GM20431 (cell line): ENCODE data around the gene DPYD.

ENCODE experiments used
- in situ Hi-C: fragments of 300-500 bp; cut with MseI, MboI; formaldehyde crosslinking; loops from one replicate; pipeline ENCODE4 v1.15.0; 2020; ENCODE audit warnings: low sequenced_read_pairs; ENCODE audit not compliant: unreplicated experiment

Gene DPYD

DNA sequence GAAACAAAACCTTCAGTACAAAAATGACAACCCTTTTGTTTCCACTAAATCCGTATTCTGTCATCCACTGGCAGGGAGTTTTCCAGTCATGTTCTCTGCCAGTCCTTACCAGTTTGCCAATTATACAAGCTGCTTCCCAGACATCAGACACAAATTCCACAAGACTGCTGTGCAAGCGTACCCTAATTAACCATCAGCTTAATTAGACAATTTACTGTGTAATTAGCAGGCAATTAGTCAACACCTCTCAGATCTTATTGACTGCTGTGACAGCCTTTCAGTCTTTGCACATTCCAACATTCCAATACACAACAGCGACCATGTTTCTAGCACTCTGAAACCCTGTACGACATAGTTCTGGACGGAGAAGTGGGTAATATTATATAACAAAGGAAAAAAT lies 420.1 kb downstream of the DPYD start:
- in situ Hi-C loops = no loop called here

DNA sequence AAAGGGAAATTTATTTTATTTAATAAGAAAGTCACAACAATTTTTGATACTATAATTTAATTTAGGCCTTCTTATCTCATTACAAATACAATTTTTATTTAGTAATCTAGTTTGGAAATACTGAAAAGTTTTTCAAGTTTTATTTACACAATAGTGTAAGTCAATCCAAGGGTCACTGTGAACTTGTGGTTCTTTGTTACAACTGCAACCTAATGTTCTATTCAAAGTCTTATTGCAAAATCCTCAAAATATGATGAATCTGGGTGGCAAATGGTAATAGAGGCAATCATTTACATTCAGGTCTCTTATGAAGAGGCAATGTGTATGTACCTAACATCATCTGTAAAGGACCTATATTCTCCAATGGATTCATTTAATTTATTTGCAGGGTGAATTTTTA lies 421.2 kb downstream of the DPYD start:
- in situ Hi-C loops = no loop called here

DNA sequence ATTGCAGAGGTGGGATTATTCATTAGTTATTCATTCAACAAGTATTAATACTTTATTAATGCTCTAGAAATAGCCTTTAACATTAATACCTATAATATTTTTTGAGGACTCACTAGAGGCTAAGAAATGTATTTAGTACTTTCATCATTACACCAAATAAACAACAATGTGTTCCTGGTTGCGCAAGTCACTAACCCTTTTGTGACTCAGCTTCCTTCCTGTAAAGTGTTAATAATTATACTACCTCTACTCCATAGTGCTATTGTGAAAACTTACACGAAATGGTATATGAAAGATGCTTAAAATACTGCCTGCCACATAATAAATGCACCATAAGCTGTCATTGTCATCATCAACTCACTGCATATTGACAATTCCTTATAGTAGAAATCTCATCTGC lies 431.0 kb downstream of the DPYD start:
- in situ Hi-C loops = no loop called here

DNA sequence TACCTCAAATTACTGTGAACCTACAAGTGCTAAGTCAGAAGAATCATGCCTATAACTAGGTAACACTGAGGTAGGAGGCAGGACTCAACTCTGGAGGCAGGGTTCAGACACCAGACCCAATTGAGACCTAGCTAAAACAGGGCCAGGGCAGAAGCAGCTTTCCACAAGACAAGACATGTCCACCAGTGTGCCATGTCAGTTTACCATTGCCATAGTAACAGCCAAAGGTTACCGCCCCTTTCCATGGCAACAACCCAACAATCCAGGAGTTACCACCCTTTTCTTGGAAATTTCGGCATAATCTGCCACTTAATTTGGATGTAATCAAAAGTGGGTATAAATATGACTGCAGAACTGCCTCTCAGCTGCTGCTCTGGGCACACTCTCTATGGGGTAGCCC lies 432.3 kb downstream of the DPYD start:
- in situ Hi-C loops = no loop called here

DNA sequence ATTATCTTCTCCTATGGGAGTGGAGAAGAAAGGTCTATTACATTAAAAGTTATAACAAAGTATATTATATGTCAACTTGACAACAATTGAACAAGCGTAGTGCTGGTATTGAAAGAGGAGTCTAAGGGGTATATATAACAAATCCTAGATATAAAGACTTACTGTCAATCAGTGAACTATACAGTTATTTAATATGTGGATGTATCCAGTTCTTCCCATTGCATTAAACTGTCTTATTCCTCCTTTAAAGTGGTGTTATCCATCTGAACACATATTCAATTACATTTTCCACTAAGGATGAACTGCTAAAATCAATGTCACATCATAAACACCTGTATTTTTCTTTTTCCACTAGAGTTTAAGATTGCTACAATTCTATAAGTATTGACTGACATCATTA lies 438.8 kb downstream of the DPYD start:
- in situ Hi-C loops = no loop called here

DNA sequence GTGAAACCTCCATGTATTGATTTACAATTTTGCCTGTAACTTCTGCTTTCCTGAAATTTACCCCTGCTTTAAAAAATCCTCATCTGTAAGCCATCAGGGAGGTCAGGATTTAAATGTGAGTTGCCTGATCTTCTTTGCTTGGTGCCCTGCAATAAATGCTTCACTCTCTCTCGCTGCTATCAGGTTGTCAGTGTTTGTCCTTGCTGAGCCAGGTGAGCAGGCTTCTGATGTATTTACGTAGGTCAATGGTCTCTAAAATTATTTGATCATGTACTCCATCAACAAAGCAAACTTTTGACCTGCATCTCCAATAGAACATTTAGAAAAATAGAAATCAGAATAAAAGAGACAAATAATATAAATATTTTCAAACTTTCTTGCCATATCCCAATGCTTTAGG lies 453.4 kb downstream of the DPYD start:
- in situ Hi-C loops = no loop called here

DNA sequence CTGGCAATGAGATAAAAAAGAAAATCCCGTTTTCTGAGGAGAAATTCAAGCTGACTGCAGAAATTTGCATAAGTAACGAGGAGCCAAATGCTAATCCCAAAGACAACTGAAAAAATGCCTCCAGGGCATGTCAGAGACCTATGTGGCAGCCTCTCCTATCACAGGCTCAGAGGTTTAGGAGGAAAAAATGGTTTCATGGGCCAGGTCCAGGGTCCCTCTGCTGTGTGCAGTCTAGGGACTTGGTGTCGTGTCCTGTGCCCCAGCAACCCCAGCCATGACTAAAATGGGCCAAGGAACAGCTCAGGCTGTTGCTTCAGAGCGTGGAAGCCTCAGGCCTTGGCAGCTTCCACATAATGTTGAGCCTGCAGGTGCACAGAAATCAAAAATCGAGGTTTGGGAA lies 456.5 kb downstream of the DPYD start:
- in situ Hi-C loops = no loop called here

DNA sequence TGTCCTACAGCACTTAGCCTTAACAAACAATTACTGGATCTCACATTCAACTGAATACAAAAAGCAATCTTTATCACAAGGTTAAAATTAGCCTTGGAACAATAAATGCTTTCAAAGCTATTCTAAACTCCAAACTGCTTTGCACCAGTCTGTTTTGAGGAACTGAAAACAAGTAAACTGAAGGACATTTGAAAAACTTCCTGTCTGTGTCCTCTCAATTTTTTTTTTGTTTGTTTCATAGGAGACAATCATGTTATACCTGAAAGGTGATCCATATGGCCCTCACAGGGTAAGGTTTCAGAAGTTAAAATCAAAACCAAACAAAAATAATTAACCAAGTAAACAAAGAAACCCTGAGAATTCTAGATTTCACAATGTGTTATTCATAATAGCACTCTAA lies 459.1 kb downstream of the DPYD start:
- in situ Hi-C loops = no loop called here

DNA sequence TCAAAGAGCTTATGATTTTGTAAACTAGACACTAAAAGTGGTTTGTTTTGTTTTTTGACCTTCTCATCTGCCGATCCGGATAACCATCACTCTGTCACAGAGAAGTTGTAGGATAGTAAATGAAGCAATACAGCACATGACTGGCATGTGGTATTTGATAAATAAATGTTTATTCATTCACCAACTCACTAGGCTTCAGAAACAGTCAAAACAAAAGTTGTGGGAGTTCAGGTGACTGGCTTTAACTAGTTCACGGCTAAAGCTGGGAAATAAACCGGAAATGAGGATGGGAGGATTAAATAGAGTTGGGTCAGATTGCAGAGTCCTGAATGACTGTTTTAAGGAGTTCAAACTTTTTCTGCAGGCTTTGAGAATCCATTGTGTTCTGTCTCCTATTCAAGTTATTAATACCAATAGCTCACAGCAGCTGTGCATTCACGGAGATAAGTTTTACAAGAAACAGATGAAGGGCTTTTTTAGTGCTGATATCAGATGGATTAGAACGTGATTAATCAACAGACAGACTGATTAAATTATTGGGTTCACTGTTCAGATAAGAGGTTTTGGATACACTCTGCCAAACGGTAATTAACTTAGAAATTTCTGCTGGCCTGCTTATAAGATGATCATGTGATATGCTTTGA lies 463.3 kb downstream of the DPYD start:
- in situ Hi-C loops = no loop called here

DNA sequence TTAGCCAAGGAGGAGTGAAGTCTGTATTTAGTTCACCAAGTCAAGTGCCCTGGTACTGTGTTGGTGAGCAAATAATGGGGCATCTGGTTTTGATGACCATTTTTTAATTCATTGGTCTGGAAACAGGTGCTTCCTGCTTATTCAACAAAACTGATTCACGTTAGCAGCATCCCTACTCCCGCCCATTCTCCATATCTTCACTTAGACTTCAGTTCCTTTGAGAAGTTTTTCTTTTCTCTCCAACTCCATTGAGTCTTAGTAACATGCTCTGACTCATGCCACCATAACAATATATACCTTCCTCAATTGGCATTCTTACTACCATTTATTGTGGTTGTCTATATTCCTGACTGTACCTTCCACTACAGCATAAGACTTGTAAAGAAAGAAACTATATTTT lies 468.9 kb downstream of the DPYD start:
- in situ Hi-C loops = no loop called here

DNA sequence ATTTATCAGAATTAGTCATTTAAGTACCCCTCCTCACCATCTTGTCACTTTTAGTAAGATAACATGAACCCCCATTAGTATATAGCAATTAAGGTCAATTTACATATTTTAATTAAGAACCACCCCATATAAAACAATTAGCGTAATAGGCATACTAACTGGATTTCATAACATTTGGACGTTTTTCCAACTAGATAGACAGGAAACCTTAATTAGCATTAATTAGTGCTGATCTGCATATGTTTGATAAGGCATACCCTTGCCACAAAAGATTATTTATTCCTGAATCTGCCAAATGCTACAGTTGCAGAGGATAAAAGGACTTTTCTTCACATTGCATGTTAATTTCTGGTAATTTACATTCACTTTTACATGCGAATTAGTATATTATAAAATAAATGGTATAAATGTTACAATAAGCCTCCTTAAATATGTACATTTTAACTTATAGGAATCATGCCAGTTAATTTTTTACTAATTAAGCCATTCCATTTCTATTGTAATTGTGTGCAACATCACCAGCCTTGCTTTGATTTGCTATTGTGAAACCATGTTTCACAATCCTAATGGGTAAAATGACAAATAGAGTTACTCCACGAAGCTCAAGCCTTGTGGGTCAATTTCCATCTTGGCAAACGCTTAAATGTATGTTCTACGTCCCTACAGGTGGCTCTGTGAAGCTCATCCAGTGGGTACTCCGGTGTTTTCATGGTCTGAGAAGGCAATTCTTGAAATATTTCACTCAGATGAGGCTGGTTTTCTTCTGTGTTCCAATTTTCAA lies 469.6 kb downstream of the DPYD start:
- in situ Hi-C loops = no loop called here

DNA sequence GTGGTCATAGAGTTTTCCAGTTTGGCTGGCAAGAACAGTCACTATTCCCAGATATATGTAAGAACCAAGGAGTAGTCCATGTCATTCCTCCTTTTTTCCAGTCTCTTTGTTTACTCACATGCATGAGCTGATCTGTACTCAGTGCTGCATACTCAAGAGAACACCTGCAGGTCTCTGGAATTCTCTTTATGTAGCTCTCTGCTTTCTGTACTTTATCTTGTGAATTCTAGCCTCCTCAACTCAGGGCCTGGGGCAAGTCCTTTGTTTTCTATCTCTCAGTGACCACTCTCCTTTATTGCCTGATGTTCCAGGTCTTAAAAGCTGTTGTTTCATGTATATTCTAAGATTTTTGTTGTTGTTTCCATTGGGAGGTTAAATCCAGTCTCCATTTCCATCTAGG lies 478.9 kb downstream of the DPYD start:
- in situ Hi-C loops = no loop called here

DNA sequence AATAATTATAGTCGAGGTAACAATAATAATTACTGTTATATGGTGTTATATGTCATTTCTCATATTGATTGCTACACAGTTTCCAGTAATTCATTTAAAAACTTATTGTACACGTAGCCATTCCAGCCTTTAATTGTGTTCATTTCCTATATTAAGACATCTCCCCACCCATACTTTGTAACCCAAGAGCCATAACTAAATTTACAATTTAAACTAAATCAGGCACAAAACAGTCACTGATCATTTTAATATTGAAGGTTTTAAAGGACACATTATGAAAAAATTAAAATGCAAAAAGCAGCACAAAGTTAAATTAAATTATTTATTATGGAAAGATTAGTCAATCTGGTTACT lies 487.0 kb downstream of the DPYD start:
- in situ Hi-C loops = no loop called here

DNA sequence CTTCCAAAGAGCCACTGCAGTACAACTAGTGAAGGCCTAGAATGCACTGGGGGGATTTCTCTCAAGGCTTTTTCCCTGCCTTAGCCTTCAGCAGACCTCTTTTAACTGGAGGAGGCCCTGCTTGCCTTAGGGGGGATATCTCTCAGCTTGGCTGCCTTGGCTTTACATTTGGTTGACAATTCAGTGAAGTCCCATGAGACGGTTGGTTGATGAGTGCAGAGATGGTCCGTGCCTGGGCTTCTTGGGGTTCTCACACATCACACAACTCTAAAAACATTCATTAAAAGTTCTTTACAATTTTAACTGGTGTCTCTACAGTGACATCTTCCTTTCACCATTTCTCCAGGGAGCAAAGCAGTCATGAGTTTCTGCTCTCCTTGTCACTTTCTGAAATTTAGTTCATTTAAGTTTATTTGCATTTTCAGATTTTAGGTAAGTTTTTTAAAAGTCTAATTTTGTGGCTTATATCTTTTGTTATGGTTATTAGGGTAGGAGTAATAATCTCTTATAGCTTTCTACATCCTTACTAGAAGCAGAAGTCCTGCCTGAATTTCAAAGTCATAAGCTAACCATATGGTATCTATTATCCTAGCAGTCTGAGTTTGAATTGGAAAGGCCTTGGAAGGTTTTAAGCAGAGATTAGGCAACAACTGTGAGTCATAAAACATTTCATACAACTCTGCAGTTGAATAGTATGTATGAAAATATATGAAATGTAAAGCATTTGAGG lies 487.6 kb downstream of the DPYD start:
- in situ Hi-C loops = no loop called here

DNA sequence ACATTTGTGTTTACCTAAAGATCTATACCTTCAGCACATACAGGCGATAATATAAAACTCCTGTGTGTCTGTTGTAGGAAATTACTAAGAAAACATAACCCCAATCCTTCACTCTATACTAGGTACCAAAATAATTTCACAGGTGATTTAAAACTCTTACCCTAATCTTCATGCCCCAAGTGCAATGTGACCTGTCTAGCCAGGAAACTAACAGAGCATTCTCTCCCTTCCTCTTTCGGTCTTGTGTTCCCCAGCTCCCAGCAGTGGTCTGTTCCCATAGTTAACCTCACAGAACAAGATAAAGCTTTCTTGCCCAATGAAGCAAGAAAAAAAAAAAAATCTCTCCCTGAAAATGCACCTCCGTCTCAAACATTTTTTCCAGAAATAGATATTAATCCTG lies 493.5 kb downstream of the DPYD start:
- in situ Hi-C loops = no loop called here

DNA sequence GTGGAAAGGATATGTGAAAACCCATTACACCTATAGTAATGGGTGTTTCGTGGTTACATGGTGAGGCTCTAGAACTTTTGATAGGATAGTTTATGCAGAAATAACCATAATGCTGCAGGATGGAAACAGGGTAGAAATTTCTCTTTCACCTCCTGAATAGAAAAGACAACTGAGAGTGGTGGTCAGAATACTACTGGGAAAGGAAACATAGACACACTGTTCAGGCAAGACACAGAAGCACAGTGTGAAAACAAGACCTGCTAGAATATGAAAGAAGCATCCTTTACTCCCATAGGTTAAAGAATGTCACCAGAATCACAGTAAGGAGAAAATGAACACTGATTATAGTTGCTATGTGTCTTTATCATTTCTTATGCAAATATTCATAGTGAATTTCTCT lies 496.6 kb downstream of the DPYD start:
- in situ Hi-C loops = no loop called here

DNA sequence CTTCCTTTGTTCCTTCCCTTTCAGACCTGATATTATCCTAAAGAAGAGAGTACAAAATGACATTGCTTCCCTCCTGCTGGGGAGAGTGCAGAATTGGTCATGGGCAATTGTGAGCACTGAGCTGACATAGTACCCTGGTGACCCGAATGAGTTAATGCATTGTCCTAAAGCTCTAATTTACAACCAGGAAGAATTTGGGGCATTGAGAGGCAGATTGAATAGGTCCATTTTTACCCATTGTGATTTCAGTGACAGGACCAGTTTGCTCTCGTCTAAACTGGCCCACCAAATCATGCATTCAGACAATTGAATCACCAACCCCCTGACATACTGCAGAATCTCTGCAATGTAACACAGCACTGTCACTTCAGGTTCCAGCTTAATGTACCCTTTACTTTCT lies 497.4 kb downstream of the DPYD start:
- in situ Hi-C loops = no loop called here

DNA sequence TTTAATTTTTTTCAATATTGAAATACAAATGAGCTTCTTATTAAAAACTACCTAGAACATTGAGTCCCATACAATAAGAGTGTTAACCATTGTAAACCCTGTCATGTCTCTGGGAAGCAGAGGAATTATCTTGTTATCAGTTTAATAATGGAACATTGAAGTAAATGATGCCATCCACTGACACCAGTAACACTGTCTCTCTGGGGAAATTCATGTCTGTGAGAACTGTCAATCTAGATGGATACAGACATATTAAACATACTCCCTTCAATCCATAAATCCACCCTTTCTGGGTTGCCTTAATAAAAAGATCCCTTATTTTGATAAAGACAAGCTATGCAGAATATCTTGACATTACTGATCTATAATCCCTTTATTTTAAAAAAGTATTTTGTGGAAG lies 503.2 kb downstream of the DPYD start:
- in situ Hi-C loops = no loop called here

DNA sequence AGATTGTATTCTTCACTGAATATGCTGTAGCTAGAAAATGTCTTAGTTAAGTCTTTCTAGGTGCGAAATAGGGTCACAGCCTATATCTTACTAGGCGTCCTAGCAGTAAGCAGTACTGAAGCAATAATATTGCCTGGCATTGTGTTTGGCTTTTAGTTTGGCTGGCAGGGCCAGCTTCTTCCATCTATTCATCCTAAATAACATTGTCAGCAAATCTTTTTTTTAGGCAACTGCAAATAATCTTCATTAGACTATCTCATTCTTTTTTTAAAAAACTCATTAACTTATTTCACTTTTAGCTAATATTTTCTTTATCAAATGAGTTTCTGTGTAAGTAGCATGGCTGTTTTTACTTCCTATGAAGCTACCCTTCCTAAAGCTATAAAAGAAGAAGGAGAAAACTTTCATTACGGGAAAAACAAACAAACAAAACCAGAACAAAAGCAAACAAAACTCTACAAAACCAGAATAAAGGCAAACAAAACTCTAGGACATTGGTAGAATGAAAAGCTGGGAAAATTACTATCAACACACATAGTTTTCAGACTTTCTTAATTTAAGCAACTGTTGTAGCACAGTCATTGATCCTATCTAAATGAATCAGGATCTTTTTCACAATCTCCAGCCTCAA lies 506.0 kb downstream of the DPYD start:
- in situ Hi-C loops = no loop called here

DNA sequence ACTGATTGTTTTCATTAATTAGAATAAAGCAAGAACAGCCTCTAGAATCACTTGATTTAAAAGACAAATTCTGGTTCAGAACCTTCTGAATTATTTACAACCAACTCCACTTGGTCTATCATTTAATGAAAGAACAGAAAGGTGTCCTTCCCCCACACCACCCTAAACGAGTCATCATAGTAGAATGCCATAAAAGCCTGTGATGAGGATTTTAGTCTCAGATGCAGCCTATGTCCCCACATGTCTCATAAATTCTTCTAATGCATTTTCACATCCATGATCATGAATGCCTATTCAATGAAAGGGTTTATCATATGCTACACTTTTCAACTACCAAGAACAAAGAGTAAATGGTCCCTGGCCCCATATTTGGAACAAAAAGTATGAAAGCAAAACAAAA lies 508.1 kb downstream of the DPYD start:
- in situ Hi-C loops = no loop called here

DNA sequence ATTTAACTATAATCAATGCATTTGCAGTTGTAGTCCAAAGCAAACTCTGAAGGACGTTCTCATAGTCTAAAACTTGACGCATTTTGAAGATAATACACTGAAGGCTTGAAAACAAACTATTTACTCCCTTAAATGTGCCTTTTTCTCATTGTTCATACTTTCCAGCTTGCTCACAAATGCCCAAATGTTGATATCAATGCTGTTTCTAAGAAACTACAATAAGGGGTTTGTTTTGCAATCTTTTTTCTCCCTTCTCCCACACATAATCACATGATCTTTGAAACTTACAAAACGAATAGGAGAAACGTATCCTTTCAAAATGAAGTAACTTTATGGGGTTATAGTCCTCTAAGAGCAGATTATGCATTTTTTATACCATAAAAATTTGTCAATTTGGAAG lies 508.7 kb downstream of the DPYD start:
- in situ Hi-C loops = no loop called here
